Eye (tissue), 1 donor: ENCODE results near the gene BPIFA3.

Experiments used
- DNase-seq: peaks from one replicate; pipeline ENCODE4 v3.0.0-alpha.2; 2015

BPIFA3 gene

DNA sequence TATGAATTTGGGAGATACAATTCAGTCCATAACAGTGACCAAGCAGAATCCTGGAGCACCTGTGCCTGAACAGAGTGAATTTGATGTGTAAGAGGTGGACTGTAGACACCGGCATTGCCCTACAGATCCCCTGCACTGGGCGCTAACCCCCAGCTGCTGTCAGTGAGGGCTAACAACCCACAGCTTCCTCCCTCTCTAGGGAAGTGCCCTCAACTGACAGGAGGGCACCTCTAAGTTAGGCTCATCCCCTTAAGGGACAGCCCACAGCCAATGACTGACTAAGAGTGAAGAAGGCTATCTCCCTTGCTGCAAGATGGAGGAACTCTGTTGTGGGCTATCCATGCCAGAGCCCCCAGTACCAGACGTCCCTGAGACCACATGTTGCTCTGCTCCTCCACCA lies 50.5 kb downstream of the BPIFA3 start:
- no peak for DNase-seq

DNA sequence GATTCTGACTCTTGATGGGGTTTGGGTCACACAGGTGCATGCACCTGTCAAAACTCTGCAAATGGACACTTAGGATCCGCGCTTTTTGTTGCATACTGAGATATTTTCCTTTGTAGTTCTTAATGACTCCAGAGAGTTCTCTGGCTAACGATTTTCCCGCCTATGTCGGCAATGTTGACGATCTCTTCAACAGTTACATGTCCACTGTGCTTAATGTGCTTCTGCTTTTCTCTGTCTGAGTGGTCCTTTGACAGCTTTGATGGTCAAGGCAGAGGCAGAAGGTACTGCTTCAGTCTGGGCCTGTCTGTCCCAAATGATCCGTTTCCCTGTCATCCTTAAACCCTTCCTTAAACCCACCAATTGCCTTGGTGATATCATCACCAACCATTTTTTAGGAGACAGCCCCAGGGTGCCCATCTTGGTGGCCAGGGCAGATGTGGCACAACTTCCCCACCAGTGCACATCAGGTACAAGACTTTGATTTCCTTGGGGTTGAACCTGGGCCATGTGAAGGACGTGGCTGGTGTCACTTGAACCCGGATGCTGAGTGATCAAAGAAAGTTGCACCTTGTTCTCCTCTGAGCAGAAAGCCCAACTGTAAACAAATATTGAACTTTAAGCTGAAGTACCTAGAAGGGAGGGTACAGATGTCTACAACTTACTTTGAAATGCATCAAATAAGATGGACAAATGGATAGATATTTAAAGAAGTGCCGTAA lies 55.2 kb downstream of the BPIFA3 start:
- no peak for DNase-seq

- DNase-seq, result no peak
These were observed 56.1 kb downstream of the BPIFA3 start for GRCh38 chr20:33273117-33273851.

- no peak for DNase-seq
These were observed 58.1 kb downstream of the BPIFA3 start for GRCh38 chr20:33275215-33275614.

GRCh38 chr20:33275871-33276270 lies 58.7 kb downstream of the BPIFA3 start:
- no peak for DNase-seq

DNA sequence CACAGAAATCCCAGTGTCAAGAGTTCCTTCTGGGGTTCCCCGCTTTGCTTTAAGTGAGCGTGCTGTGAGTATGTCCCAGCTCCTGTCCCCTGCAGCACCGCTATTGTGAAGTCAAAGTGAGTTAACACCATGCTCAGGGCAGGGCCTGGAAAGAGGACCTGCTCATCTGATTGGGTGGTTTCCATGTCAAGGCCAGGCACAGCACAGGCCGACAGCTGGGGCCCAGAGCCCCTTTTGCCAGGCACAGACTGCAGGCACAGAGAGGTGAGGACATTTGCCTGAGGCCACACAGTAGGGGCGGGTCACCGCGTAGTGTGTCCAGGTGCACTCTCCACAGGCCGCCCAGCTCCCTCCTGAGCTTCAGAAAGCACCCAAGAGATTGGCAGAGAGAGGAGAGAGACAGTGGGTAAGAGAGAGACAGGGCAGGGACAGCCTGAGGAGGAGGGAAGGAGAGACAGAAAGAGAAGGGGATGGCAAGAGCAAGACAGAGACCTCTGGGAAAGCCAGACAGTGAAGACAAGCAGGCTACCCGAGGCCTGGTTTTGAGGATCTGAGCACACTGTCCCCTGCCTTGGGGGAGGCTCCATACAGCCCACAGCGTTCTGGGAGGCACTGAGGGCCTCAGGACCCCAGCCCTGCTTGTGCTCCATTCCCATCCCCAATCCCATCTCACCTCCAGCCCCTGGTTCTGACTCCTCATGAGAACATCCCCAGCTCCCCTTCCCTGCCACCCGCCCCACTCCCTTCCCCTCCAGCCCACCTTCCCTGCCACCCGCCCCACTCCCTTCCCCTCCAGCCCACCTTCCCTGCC lies 59.4 kb downstream of the BPIFA3 start:
- no peak for DNase-seq
